GM18511 (cell line): ENCODE results near the gene GLI3.

Experiments
- ATAC-seq: cut with Tn5 transposase; IDR thresholded peaks from one replicate; pipeline ENCODE4 v1.9.1; 2021; ENCODE audit warnings: mild to moderate bottlenecking, moderate library complexity; ENCODE audit not compliant: unreplicated experiment

Gene GLI3

DNA sequence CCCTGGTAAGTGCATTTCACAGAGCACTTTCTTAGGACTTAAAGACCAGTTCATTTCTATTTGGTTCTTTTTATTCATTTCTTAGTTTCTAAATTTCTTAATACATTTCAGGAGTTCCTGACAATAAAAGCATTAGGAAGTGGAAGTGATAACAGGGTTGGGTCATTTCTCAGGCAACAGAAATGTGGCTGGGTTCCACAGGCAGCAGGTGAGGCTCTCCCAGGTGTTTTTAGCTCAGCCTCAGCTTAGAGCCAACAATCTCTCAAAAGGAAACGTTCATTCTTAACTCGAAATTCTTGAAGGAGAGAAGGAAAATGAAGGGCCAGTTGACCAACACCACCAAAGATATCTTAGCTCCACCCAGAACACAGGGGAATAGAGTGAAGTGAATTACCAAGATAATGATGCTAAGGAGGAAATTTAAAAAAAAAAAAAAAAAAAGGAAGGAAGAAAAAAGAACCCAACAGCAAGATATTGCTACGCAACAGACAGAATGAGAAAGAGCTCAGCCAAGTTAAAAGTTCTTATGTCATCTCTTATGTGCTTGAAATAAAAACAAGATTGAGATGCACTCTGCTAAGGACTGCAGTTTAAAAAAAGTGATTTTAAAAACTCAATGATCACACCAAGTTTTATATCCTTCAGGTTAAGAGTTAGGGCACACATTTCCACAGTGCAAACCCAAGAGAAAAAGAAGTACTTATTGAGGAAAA, 230.1 kb downstream of the GLI3 start:
- ATAC-seq = no peak

GRCh38 chr7:42002654-42003053, 234.4 kb downstream of the GLI3 start:
- no peak for ATAC-seq

GRCh38 chr7:41999736-42000283, 237.2 kb downstream of the GLI3 start:
- no peak for ATAC-seq

DNA sequence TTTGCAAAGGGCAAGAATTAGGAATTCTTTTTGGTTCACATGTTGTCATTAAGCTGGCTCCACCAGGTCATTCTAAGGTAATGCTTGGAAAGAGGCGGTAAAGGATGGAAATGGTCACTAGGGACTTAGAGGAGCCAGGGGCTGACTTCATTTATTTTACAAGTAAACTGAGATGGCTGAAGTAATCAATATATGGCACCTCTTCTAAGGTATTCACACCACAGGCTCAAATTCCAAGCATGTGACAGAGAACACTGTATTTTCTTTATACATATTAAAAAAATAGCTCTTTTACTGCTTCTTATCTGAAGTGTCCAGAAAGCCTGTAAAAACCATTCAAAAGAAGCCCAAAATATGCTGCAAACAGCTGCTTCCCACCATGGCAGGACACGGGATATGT, 239.0 kb downstream of the GLI3 start:
- ATAC-seq = no peak

- no peak for ATAC-seq
These were observed 239.9 kb downstream of the GLI3 start for GRCh38 chr7:41997151-41997550.

GRCh38 chr7:41996381-41997035, 240.5 kb downstream of the GLI3 start:
- no peak for ATAC-seq

DNA sequence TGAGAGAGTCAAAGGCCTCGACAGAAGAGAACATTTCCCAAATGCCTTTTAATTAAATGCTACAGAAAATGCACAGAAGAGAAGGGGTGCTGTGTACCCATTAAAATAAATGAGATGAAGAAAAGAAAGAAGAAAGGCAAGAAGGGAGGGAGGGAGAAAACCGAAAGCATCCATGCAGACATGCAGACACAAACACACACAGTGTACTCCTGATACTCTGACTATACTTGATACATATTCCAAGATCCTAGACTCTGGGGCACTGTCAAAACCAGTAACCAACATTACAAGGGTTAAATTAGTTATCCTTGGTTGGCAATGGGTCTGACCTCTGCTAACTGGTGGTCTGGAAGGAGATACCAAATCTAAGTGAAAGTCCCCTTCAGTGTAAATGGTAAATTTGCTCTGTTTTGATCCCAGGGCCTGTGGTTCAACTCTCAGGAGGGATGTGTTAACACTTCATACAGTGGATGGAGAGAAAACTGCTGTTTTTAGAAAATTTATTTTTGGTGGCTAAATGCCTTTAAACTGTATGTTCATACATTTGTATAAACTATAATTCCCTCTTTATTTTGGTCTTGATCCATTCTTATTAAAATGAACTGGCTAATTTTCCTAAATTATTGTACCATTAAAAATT, 241.3 kb downstream of the GLI3 start:
- ATAC-seq = no peak

- no peak for ATAC-seq
These were observed 242.3 kb downstream of the GLI3 start for GRCh38 chr7:41994746-41995110.

DNA sequence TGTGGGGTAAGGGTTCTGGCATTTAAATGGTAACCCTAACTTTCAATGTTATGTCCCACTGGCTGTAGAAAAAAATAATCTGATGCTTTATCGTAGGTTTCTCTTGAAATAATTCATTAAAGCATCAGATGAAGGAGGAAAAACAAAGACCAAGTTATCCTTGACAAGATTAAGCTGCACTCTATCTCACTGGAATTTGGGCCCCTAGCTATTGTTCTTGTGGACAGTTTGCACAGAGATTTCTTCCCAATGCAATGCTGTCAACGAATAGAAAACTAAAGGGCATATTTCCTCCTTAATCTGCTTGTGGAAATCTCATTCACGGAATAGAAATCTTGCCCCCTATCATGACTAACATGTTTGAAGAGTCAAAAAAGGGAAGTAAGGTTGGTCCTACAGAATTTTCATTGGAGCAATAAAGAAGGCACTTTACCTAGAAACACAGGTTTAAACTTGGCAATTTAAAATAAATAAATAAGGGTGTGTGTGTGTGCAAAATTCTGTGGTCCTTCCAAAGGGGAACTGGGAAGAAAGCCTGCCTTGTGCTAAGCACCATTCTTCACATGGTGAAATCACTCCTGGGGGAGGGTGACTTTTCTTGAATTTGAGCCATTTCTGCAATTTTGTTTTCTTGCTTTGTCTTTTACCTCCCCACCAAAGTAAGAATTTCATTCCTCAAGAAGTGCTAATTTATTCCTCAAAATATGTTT, 242.8 kb downstream of the GLI3 start:
- no peak for ATAC-seq

DNA sequence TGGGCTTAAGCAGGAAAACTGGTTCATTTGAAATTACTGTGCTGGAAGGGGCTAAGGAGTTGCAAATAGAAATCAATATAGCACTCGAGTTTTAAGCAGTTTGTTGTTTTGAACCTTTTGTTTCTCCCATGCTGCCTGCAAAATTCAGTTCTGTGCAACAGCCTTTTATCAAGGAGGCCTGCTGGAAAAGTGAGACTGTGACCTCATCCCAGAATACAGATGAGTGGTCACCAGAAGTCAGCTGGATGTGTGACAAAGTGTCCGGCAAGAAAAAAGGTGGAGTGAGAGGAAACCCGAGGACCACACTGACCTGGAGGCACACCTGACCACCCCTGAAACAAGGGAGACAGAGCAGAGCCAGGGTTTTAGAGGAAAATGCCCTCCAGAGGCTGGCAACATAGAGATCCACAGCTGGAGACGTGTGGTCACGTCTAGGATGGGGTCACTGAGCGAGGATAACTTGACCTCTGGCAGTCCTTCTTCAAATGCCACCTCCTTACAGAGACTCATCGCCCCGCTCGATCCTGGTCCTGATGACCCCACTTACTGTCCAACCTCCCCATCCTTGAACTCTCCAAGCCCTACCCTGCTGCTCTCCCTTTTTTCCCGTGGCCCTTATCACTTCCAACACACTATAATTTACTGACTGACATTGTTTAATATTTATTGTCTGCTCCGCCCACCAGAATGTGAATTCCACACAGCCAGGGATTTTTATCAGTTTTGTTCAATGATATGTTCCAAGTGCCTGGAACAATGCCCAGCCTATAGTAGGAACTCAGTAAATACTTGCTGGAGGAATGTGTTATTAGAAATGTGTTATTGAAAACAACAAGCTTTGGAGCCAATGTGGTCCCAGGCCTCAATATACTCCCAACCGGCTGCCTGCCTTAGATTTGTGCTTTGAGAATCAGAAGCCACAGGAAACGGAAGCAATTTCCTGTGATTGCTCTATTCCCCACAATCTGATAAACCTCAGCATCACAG, 243.8 kb downstream of the GLI3 start:
- no peak for ATAC-seq

GRCh38 chr7:41984888-41985287, 252.1 kb downstream of the GLI3 start:
- ATAC-seq = no peak

GRCh38 chr7:41981046-41982040, 255.7 kb downstream of the GLI3 start:
- ATAC-seq = no peak

DNA sequence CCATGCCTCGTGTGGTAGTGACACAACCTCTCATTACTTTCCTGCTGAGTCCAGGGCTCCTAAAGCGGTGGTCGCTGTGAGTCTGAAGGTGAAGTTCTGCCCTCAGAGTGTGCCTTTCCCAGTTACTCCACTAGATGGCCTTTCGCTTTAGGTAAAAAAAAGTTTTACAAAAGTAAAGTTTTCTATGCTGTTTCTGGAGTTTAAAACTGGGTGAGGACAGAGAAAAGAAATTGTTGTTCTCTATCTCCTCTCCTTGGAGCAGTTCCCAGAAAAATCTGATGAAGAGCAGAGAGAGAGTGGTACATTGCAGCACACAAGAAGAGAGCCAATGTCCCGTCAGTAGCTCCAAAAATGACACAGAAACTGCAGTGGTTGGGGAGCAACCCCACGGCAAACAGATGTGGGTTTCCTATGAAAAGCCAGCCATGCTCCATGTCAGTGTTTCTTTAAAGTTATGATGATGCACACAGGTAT, 257.1 kb downstream of the GLI3 start:
- no peak for ATAC-seq

DNA sequence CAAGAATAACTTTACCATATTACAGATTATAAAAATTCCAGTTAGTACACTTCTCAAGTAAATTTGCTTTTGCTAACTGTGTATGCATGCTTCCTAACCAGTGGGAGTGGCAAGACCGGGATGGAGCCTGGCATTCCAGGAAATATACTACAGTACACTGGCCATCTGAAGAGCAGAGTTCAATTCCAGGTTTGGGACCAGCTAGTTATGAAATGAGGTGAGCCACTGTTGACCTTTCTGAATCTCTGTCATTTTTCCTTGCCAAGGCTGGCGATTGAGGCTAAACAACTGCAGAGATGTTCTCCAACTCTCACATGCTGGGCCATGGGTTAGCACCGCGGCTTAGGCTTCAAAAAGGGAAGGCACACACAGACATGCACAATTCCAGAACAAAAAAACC, 258.2 kb downstream of the GLI3 start:
- no peak for ATAC-seq

GRCh38 chr7:41977661-41978060, 259.3 kb downstream of the GLI3 start:
- ATAC-seq = no peak

DNA sequence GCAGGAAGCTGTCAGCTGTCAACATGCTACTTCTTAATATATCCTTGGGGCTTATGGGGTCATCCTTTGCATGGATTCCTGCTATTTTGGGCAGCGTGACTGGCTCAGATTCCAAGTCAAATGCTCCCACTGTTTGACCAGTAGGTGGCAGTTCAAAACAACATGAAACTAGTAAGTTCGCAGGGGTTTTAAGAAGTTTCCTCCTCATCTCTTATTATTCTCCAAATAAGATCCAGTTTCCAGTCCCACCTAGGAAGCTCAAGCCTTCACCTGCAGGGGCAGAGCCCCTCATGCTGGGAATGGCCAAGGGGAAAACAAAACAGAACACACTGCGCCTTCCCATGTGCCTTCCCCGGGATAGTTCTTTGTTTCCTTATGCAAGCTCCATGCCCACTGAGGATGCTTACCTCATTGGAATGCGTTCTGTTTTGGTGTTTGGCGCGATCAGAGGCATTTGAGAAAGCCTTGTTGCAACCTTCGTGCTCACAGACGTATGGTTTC, 259.8 kb downstream of the GLI3 start:
- ATAC-seq = no peak

DNA sequence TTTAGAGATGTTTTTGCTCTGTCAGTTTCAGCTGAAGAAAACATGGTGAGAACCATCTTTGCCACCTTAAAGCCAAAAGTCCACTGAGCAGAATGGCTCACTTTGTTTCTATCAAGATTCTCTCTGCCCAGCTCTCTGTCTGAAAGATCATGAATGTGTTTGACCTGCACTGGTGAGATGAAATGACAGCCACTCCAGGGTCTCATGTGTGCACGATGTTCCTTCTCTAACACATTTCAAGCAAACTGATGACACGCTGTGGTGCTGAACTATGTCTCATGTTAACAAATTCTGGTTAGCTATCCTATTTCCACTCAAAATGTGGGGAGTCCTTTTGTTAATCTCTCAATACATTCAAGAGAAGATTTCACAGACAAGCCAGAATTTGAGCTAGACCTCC, 260.6 kb downstream of the GLI3 start:
- ATAC-seq = no peak

GRCh38 chr7:41975849-41976248, 261.2 kb downstream of the GLI3 start:
- no peak for ATAC-seq
